Measurements from ENCODE around the gene GLG1.
"Not testable (repeated sequence)": the region's sequence is repeated elsewhere in the genome, so short reads cannot be mapped to it uniquely, and the experiment has no call there.

The GLG1 gene

DNA sequence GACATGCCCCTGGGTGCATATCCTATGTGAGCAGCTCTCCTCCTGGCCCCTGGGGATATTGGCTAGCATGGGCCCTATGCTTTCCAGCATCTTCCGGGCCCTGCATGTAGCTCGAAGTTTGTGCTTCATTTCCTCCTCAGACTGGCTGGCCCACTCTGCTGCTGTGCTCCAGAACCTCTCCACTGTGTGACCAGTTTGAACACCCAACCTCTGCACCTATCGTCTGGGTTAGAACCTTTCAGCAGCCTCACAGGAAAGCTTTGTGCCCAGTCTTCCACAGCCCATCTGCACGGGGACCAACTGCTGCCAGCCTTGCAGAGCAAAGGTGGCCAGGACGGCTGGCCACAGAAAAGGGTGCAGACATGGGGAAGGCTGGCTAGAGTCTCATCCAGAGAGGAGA, 175.4 kb downstream of the GLG1 start:
- no peak for DNase-seq

DNA sequence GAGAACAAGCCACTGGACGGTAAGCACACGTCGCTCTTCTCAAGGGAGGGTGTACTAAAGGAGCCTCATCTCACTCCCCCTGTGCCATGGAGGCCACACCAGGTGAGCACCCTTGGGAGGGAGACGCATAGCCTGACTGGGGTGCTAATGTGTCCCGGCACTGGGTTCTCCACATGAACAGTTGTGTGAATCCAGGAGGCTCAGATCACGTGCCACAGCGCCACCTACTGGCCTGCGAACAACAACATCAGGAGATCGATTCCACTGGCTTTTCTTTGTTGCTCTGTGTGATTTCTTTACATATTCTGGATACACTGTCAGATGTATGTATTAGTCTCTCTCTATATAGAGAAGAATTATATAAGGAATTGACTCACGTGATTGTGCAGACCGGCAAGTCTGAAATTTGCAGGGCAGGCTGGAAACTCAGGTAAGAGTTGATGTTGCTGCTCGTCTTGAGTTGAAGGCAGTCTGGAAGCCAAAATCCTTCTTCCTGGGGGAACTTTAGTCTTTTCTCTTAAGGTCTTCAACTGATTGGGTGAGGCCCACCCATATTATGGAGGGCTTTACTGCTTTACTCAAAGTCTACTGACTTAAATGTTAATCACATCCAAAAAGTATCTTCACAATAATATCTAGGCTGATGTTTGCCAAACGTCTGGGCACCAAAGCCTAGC, 176.7 kb downstream of the GLG1 start:
- not testable (repeated sequence) for DNase-seq

DNA sequence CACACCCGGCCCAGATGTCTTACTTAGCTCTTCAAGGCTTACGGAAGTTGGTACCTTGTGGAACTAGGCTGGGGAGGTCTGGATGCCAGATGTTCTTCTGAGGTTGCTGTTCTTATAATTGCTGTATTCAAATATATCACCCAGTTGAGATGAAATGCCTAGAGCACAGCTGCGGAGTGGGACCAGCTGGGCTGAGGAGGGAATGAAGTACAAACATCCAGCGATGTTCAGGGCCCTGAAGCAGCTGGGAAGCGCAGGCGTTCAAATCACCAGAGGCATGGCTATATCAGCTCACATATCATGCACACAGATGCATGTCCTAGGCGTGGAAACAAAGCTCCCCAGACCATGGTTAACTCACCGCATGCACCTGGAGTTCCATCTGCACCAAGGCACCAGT, 178.4 kb downstream of the GLG1 start:
- DNase-seq, result not testable (repeated sequence)

DNA sequence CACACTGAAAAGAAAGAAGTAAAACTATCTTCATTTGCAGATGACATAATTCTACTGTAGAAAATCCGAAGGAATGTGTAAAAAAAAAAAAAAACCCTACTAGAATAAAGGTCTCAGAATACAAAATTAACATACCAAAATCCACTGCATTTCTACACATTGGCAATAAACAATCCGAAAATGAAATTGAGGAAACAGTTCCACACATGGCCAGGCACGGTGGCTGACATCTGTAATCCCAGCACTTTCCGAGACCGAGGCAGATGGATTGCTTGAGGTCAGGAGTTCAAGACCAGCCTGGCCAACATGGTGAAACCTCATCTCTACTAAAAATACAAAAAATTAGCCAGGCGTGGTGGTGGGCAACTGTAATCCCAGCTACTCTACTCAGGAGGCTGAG, 181.2 kb downstream of the GLG1 start:
- DNase-seq, result not testable (repeated sequence)

DNA sequence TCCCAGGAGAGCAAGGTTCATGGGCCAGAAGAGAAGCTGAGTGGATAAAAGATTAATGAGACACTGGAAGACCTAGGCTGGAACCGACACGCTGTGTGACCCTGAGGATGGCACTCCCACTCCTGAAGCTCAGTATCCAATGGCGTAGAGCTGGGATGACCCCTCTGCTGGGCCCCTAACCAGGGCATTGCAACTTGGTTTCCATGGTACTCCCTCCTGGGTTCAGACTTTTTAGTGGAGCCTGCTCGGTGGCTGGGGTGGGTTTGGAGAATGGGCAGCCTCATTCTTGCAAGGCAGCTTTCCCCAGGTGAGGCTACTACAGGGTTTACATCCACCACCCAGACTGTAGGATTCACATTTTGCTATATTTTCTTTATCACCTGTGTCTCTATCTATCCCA, 183.2 kb downstream of the GLG1 start:
- not testable (repeated sequence) for DNase-seq

DNA sequence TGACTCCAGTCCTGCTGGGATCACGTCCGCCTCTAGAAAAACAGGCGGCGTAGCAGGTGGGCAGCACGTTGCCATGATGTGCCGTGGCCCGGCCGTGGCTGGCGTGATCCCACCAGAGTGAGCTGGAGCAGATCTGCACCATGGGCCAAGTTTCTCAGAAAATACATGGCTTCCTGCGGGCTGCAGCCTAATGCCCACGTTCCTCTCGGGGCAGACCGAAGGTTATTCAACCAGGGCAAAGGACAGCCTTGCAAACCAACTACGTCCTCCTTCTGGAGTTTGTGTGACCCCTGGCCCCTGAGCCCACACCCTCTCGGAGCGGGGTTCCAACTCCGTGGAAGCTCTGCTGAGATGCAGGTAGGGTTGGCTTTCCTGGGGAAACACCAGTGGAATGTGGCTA, 184.8 kb downstream of the GLG1 start:
- DNase-seq, result not testable (repeated sequence)

DNA sequence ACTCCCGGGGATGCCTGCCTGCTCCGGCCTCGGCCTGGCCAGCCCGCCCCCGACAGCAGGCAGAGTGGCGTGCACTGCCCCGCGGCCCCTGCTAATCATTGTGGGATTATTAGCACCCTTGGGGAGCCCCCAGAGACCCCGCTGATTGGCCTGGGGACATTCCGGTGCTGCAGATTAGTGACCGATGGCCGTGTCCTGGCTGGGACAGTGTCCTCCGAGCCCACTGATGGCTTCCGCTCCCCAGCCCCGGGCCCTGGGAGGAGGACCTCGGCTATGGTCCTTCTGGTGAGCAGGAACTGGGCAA, 185.5 kb downstream of the GLG1 start:
- DNase-seq, result not testable (repeated sequence)

DNA sequence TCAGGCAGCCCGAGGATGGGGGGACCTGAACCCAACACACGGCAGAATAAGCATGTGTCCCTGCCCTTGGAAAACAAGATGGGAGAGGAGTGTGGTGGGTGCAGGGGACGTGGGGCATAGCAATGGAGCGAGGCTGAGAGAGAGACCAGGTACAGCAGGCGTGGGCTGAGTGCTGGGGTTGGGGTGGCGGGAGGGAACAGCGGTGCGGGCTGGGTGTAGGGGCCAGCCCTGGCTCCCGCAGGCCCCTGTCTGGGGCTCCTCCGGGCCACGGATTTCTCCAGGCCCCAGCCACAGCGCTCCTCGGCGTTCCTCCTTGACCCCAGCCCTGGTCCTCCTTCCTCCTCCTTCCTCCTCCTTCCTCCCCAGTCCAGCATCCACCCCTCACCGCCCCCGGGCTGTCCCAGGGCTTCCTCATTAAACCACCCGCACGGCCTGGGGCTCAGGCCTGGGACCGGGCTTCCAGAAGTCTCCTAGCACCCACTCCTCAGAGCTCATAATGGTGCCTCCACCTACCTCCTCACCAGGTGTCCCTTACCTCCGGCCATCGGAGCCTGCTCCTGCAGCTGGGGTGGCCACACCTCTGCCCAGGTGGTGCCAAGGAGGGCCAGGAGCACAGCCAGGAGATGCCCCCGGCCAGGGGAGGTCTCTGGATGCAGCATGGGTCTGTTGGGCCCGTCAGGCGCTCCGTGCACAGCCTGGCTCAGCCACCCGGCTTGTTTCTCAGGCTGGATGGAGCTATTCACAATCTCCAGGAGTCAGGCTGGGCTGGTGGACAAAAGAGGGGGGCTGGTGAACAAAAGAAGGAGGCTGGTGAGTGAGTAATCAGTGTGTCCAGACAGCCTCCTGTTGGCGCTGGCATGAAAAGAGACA, 186.1 kb downstream of the GLG1 start, which contains the start of gene CLEC18B:
TSS of gene CLEC18B (minus strand) at position 867 of the 870 bp plus-strand sequence. CDS start at position 659, 208 bp downstream.
- DNase-seq, result not testable (repeated sequence)

DNA sequence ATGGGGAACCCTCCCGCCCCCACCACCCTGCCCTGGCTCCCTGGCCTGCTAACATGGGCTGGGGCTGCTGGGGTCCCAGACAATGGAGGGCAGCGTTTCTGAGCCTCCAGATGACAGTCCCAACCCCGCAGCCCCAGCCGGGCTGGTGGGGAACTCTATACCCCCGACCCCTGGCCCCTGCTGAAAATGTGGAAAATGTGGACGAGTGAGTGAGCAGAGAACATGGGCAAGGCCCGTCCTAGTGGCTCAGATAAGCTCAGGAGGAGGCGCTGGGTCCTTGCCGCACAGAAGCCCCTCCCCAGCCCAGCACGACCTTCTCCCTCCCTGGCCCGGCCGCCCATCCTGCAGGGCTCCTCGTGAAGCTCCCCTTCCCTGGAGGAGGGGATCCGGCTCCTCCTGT, 187.1 kb downstream of the GLG1 start:
- not testable (repeated sequence) for DNase-seq

DNA sequence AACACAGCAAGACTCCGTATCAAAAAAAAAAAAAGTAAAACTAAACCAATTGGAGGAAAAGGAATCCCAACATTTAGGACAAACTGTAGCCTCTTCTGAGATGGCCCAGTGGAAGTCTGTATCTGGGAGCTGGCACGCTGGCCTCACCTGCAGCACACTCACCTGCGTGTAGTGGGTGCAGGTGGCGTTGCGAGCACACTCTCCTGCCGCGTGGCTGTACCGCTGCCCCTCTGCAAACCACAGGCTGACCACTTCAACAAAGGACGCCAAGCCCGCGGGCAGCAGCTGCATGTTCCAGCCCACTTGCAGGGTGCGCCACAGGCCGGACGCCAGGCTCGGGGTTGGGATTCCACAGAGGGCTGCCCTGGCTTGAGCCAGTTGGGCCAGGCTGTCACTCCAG, 189.0 kb downstream of the GLG1 start:
- DNase-seq, result not testable (repeated sequence)

DNA sequence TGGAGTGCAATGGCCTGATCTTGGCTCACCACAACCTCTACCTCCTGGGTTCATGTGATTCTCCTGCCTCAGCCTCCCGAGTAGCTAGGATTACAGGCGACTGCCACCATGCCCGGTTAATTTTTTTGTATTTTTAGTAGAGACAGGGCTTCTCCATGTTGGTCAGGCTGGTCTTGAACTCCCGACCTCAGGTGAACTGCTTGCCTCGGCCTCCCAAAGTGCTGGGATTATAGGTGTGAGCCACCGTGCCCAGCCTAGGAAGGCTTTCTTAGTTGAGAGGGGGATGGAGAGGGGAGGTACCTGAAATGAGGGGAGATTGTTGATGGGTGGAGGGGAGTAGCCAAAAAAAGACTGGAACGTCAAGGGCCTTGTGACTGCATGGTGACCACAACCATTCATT, 193.0 kb downstream of the GLG1 start:
- not testable (repeated sequence) for DNase-seq

DNA sequence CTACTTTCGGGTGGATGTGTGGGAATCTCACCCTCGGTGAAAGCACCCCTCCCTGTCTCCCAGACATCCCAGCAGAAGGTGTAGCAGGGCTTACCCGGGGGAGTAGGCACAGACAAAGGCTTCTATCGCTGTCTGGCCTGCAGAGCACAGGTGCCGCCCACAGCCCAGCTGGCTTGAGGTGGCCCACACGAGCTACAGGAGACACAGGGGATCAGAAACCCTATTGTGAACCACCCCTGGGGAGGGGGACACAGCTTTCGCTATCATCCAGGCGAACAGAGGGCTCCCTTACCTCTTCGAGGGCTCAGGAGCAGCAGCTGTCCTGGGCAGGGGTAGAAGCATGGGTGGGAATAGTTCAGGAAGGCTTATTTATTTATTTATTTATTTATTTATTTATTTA, 193.4 kb downstream of the GLG1 start:
- DNase-seq, result not testable (repeated sequence)

DNA sequence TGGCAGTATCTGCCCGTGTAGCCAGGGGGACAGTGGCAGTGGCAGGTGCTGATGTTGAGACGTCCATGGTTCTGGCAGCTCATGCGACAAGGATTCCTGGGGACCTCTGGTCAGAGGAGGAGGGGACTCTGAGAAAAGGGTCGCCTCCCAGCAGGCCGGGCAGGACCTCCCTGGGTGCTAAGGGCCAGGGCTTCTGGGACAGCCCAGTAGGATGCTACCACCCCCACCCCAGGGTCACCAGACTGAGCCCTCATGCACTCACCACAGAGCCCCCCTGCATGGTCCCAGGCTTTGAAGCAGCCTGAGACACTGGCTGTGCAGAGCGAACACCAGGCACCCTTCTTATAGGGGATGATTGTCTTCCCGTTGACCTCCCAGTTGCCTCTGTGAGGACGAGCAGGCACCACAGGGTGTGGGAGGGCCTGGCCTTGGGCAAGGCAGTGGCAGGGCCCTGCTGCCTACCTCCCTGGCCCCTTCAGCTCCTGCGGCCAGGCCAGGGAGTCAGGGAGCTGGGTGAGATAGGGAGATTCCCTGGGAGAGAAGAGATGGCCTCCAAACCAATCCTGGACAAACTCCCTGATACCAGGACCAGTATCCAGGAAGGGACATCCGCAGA, 194.0 kb downstream of the GLG1 start:
- not testable (repeated sequence) for DNase-seq

DNA sequence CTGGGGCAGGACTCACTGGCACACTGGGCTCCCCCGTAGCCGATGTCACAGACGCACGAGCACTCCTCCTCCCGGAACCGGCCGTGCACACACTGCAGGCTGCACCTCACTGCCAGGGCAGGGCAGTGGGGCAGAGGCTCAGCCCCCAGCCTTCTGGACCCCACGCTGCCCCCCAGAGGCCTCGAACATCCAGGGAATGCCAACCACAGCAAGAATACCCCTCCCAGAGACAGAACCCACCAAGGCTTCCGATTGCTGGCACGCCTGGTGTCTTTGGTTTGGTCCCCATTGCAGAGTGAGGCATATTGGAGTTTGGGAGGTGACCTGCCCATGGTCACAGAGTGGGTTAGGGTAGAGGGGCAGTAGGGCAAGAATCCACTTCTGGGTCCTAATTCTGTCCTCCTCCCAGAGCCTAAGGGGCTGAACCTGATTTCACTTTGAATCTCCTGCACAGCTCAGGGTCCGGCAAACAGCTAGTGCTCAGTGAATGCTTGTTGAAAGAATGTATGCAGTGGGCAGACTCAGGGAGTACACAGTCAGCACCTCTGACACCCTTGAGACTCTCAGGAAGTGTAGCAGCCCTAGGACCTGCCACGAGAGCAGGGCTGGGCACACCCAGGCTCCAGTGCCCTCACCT, 194.7 kb downstream of the GLG1 start:
- DNase-seq, result not testable (repeated sequence)

DNA sequence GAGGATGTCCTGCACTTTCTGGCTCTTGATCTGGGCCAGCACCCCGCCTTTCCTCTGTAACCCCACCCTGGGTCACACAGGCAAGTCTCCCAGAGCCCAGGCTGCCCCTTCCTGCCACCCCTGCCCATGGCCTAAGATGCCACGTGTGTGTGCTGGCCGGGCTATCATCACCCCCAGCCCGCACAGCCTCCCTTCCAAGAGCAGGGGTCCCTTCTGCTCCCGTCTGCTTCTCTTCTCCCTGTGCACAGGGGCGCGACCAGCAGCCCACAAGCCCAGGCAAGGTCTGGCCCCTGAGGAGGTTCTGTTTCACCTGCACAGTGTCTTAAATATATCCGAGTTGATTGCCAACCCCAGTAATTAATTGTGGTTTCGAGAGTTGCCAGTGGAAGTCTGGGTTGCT, 195.9 kb downstream of the GLG1 start:
- not testable (repeated sequence) for DNase-seq

DNA sequence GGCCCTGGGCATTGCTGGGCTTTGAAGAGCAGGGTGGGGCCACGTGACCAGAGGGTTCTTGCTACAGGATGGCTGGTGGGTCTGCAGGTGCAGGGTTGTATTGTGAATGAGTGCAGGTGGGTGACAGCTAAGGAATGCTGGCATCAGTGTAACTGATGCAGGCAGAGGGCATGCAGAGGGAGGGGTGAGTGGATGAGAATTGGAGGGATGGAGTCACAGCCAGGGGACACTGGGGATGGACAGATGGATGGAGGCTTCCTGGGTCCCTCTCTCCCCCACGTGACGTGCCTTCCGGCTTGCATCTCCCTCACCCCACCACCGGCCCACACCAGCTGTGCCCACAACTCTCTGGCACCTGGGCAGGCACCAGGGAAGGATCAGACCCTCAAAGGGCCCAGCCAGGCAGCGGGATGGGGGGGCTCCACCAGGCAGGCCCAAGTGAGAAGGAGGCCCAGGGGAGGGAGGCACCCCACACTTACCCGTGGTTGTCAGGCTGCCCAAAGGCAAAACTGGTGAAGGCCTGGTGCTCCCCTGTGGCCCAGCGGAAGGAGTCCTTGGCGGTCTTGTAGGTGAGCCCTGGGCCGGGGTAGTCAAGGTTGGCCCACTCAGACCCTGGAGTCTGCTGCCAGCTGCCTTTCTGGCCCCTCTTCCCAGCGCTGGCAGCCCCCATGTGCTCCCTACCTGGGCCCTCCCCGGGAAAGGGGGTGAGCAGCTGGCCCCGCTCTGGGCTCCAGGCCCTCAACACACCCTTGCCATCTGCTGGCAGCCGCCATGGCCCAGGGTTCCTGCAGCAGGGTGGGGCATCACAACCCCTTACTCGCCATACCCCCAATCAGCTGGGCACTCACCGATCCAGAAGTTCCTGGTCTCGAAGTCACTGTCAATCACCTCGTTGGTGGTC, 196.6 kb downstream of the GLG1 start:
- DNase-seq, result not testable (repeated sequence)

DNA sequence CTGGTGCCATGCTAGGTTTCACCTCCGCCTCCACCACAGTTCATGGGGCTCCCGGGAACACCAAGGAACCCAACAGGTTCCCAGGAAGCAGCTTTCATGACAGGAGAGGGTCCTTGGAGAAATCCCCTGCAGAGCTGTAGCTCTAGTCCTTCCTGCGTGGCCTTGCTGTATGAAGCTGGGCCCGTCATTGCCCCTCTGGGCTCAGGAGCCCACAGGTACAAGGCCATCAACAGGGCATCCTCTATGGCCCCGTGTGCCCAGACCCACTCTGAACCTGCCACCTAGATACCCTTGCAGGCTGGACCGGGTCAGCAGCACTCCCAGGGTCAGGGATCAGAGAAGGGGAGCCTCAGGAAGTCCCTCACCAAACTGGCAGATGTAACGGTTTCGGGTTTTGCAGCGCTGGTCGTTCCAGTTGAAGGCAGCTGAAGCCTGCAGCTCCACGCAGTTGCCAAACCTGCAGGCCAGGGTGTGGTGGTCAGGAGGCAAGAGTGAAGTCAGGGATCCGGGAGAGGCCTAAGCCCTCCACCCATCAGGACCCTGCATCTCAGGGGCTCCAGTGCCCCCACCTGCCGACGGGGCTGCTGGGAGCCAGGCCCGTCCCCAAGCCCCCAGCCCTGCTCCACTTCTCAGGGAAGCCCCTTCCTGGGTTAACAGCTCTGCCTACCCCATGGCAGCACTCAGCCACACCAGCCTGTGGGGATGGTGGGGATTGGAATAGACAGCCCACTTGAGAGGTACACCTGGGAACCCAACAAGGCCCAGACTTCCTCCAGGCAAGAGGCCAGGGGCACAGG, 197.5 kb downstream of the GLG1 start:
- DNase-seq, result not testable (repeated sequence)

DNA sequence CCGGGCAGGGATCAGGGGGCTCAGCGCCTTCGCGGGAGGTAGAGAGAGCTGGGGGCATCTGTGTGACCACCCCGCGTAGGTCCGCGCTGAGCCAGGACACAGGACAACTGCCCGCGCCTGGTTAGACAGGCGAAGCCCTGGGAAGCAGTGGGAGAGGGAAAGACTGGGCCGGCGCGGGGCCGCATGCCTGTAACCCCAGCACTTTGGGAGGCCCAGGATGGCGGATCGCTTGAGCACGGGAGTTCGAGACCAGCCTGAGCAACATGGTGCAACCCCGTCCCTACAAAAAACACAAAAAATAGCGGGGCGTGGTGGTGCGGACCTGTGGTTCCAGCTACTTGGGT, 199.6 kb downstream of the GLG1 start:
- not testable (repeated sequence) for DNase-seq

DNA sequence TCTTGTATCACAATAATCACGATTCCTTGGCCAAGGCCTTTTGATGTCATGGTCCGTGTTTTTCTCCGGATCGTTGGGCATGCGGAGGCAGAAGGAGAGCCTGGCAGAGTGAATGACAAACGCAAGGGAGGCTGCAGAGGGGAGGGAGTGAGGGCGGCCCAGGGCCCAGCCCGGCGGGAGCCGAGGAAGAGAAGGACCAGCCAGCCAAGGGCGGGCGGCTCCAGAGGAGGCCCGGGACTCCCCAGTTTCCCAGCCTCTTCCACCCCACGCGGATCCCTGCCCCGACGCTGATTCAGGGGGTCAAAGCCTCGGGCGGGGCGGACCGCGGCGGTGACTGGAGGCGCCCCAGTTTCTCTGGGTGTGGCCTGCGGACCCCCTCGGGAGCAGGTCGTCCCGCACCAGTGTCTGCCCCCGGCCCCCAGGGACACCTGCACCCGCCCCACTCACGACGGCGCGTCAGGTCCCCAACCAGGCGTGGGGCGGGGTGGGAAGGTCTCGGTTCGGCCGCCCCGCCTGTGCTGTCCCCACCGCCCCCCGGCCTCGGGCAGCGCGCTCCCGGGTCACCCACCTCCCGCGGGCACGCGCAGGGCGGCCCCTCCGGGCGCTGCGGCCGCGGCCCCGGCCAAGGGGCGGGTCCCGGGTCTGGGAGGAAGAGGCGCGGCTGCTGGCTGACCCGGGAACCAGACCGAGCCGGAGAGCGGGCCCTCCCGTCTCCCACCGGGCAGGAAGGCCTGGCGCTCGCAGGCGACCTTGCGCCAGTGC, 200.1 kb downstream of the GLG1 start:
- DNase-seq, result not testable (repeated sequence)

DNA sequence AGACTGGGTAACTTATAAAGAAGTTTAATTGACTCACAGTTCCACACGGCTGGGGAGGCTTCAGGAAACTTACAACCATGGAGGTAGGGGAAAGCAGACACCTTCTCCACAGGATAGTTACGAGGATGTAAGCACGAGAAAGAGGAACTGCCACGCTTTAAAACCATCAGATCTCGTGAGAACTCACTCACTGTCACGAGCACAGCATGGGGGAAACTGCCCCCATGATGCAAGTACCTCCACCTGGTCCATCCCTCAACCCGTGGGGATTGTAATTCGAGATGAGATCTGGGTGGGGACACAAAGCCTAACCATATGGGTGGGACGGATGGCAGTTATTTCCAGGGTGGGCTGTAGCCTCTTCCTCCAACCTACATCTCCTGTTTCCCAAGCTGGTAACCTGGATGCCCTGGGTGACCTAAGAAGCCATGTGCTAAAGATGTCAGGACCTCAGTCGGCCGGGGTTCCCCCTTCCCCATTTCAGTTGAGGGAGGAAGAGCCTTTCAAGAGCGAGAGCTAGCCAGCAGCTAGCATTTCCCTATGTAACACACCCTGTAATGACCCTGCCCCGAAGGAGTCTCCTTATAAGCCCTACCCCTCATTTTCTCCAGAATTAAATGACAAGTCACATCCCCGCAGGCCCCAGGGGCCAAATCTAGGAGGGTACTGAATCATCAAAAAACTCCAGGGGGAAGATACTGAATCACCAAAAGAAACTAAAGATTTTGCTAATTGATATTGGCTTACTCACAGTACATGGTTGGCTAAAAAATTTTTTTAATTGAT, 202.6 kb downstream of the GLG1 start:
- not testable (repeated sequence) for DNase-seq

Measured in 8988T (cell line).